Esophagus muscularis mucosa (tissue), 4 donors: ENCODE results near the gene SYT11. TPM values are rescaled to one million over a fixed set of nuclear protein-coding genes. Genes with fewer than 3 reads are reported as not detected.

Experiments
- DNase-seq: peaks from one replicate; pipeline ENCODE4 v3.0.0-alpha.2; 2017; ENCODE audit errors: extremely low spot score
- H3K27ac ChIP-seq, 4 donors: fragments of 200-600 bp; sonication (generic); replicated peaks in 1 of 4; 1 replicate in 3 of 4; 2 replicates in 1 of 4; pipeline ENCODE4 v1.5.1; 2016 to 2019; ENCODE audit warnings: mild to moderate bottlenecking in 1 of 4
- H3K27me3 ChIP-seq, 4 donors: fragments of 200-600 bp; sonication (generic); one replicate each; pipeline versions ENCODE4 v1.5.1 to v1.6.0; 2016 to 2019
- H3K36me3 ChIP-seq, 4 donors: fragments of 200-600 bp; sonication (generic); one replicate each; pipeline ENCODE4 v1.5.1; 2016 to 2019
- H3K4me1 ChIP-seq, 4 donors: fragments of 200-600 bp; sonication (generic); one replicate each; pipeline ENCODE4 v1.5.1; 2016 to 2019
- H3K4me3 ChIP-seq, 4 donors: fragments of 200-600 bp; sonication (generic); 1 replicate in 2 of 4; 2 replicates in 2 of 4; pipeline ENCODE4 v1.5.1; 2016 to 2019; ENCODE audit warnings: mild to moderate bottlenecking in 4 of 4, moderate library complexity in 1 of 4
- H3K9me3 ChIP-seq, 4 donors: fragments of 200-600 bp; sonication (generic); 1 replicate in 3 of 4; 2 replicates in 1 of 4; pipeline ENCODE4 v1.5.1; 2016 to 2019
- EP300 ChIP-seq: sonication (generic); formaldehyde crosslinking; IDR thresholded peaks from one replicate; pipeline ENCODE4 v1.6.1; 2017; ENCODE audit warnings: antibody characterized with exemption
- POLR2A ChIP-seq: fragments of 450-650 bp; IDR thresholded peaks from one replicate; pipeline ENCODE4 v1.6.1; 2017; ENCODE audit warnings: antibody characterized with exemption, moderate library complexity, mild to moderate bottlenecking, low read depth
- POLR2AphosphoS5 ChIP-seq, 2 donors: sonication (generic); formaldehyde crosslinking; IDR thresholded peaks; one replicate each; pipeline ENCODE4 v1.6.1; 2017; ENCODE audit warnings: antibody characterized with exemption in 2 of 2
- WGBS: methylation state at CpG from one replicate; pipeline ENCODE4 v1.1.5; 2018; 5-methylcytosine and 5-hydroxymethylcytosine counted together
- intact Hi-C: fragments of 100-400 bp; cut with DNase I; formaldehyde crosslinking; loops from one replicate; pipeline ENCODE4 v1.15.1; 2023
- small RNA-seq, 3 donors: library from RNA; depleted of rRNA; stranded (forward); fragments of <200 nt; gene quantifications; one replicate each; pipeline ENCODE3, GENCODE V24; 2016
- total RNA-seq, 4 donors: library from RNA; depleted of rRNA; stranded (reverse); fragments of >200 nt; gene quantifications; one replicate each; pipeline versions ENCODE4 v1.1.0 to v1.2.1, GENCODE V29; 2016
- TF ChIP-seq, protein P1 (sequence below), 3 experiments: fragments of 200-600 bp in 2 of 3; fragments of 450-650 bp in 1 of 3; sonication (generic) in 2 of 3; IDR thresholded peaks; one replicate each; pipeline ENCODE4 v1.5.1; 2017 to 2019; ENCODE audit warnings: antibody characterized with exemption in 3 of 3, mild to moderate bottlenecking in 2 of 3, moderate library complexity in 1 of 3

SYT11 gene
- total RNA-seq, 4 donors from 2014 or later = 8.3 to 25.2 (median 20.3) TPM

DNA sequence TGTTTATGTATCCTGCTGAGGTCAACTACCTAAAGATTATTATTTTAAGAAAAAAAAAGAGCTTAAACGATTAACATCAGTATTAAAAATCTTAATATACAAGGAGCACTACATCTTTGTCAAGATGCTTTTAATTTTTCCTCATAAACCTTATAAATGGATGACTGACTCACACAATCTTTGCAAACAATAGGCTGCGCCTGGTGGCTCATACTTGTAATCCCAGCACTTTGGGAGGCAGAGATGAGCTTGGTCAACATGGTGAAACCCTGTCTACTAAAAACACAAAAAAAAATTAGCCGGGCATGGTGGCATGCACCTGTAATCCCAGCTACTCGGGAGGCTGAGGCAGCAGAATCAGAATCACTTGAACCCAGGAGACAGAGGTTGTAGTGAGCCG lies 73.1 kb downstream of the SYT11 start:
- TF ChIP-seq, protein P1, sequence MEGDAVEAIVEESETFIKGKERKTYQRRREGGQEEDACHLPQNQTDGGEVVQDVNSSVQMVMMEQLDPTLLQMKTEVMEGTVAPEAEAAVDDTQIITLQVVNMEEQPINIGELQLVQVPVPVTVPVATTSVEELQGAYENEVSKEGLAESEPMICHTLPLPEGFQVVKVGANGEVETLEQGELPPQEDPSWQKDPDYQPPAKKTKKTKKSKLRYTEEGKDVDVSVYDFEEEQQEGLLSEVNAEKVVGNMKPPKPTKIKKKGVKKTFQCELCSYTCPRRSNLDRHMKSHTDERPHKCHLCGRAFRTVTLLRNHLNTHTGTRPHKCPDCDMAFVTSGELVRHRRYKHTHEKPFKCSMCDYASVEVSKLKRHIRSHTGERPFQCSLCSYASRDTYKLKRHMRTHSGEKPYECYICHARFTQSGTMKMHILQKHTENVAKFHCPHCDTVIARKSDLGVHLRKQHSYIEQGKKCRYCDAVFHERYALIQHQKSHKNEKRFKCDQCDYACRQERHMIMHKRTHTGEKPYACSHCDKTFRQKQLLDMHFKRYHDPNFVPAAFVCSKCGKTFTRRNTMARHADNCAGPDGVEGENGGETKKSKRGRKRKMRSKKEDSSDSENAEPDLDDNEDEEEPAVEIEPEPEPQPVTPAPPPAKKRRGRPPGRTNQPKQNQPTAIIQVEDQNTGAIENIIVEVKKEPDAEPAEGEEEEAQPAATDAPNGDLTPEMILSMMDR (IDR thresholded peaks at IDR 0.05) = no peak
- TF ChIP-seq POLR2A (no peak), POLR2AphosphoS5 (IDR thresholded peaks at IDR 0.05) (no peak), EP300 (no peak)
- no peaks in the 10 kb centered on the region for H3K27me3 ChIP-seq
- peaks cover 41 to 52% (median 51%) of the 10 kb centered on the region in 4 donors for H3K4me1 ChIP-seq
- H3K36me3 ChIP-seq = peaks cover 29 to 61% (median 49%) of the 10 kb centered on the region in 4 donors
- DNase-seq = no peak
- H3K4me3 ChIP-seq = peak overlapping the region in 1 of 4 donors; percentile 73
- no peak overlapping the region for H3K27ac ChIP-seq
- intact Hi-C loops = no loop called here
- 83% methylated on average over 5 of the region's 5 CpGs for WGBS
- H3K9me3 ChIP-seq = no peaks in the 10 kb centered on the region

- TF ChIP-seq POLR2AphosphoS5 (IDR thresholded peaks at IDR 0.05) (no peak), EP300 (no peak), POLR2A (no peak)
- TF ChIP-seq, protein P1 (IDR thresholded peaks at IDR 0.05) = no peak
- H3K27me3 ChIP-seq = no peaks in the 10 kb centered on the region
- intact Hi-C loops = no loop called here
- 3% methylated on average over 10 of the region's 10 CpGs for WGBS
- peak overlapping the region; percentile 61 to 85 (median 76) for H3K4me3 ChIP-seq
- peaks cover 19 to 50% (median 37%) of the 10 kb centered on the region in 4 donors for H3K36me3 ChIP-seq
- peak overlapping the region; percentile 85 to 94 (median 88) for H3K27ac ChIP-seq
- peaks cover 48 to 61% (median 59%) of the 10 kb centered on the region in 4 donors for H3K4me1 ChIP-seq
- no peaks in the 10 kb centered on the region for H3K9me3 ChIP-seq
- DNase-seq = no peak
These were observed 74.3 kb downstream of the SYT11 start for GRCh38 chr1:155933591-155934096.

DNA sequence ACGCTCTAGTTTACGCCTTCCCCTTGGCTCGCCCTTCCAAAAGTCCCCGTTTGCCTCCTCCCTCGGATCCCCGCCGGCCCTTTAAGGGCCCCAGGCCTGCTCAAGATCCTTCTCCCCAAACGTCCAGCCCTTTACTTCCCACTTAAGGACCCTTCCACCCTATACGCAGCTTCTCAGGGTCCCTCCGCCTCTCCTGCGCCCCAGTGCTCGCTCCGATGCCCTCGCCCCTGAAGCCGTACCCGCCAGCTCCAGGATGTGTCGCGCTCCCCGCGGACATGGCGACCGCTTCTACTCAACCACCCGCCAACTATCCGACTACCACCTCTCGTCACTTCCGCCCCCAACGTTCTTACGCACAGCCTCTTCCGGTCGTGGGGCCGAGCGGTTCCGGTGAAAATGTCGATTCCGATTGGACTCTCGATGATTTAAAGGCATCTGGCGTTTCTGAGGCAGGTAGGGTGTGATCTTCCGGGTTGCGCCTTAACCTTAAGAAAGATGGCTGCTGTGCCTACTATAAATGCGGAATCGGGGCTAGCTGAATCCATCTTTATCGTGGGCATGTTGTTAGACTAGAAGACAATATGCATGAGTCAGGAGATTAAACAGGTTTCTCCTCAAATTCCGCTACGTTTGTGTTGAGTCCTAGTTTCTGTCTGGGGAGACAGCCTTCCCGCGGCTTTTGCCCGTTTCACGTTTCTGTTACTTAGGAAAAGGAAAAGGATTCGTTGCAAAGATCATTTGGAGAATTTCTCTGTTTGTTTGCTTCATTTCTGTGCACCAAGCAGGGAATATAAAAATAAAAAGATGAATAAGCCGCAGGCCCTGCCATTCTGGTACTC lies 74.9 kb downstream of the SYT11 start, which contains the start of gene KHDC4:
KHDC4 (minus strand) TSS at position 317 of the 839 bp plus-strand sequence; CDS start at position 277, 40 bp downstream.
- Histone ChIP-seq H3K4me1 (peaks cover 54 to 68% (median 65%) of the 10 kb centered on the region in 4 donors), H3K9me3 (no peaks in the 10 kb centered on the region), H3K27ac (peak within 1 kb of the TSS; percentile 85 to 94 (median 88)), H3K36me3 (peaks cover 13 to 43% (median 31%) of the 10 kb centered on the region in 4 donors), H3K27me3 (no peaks in the 10 kb centered on the region), H3K4me3 (peak within 1 kb of the TSS; percentile 61 to 85 (median 76))
- TF ChIP-seq POLR2AphosphoS5 (IDR thresholded peaks at IDR 0.05) (peak; percentile 99 to 100), POLR2A (peak; percentile 95), EP300 (no peak)
- TF ChIP-seq, protein P1 (IDR thresholded peaks at IDR 0.05) = peak in 2 of 3 experiments; percentile 11 to 27
- intact Hi-C loops = no loop called here
- DNase-seq = peak; percentile 99
- WGBS = under 1% methylated on average over 49 of the region's 50 CpGs

Small RNA genes lying within 50 kb of the gene (small RNA-seq; reads per million reads assigned to genes)
- gene RF00015 (0 reads per million in 3 donors), gene SCARNA4 (0 reads per million in 3 donors), gene SNORA80E (65.5 to 144 (median 83.8) reads per million in 3 donors)

Other genes with a start within 250 kb of the SYT11 start
- gene MSTO1, start 249.3 kb upstream of the SYT11 start, total RNA-seq = 10 to 100 TPM in 3 of 4 donors, 1 to 10 TPM in 1; 5.7 to 13.4 (median 11.2) TPM
- 100 to 1,000 TPM; 136 to 164 (median 144) TPM for gene YY1AP1, start 170.8 kb upstream of the SYT11 start, total RNA-seq
- 100 to 1,000 TPM in 1 of 4 donors, 10 to 100 TPM in 3; 73.5 to 131 (median 87.9) TPM for gene DAP3, start 170.5 kb upstream of the SYT11 start, total RNA-seq
- 10 to 100 TPM; 26.5 to 49.8 (median 28.3) TPM for gene GON4L, start 2.4 kb upstream of the SYT11 start, total RNA-seq
- 10 to 100 TPM; 23.0 to 36.8 (median 32.3) TPM for gene RIT1, start 51.8 kb downstream of the SYT11 start, total RNA-seq
- 10 to 100 TPM; 25.8 to 41.5 (median 29.2) TPM for gene KHDC4, start 74.8 kb downstream of the SYT11 start, total RNA-seq
- gene RXFP4, start 82.1 kb downstream of the SYT11 start, total RNA-seq = not detected
- gene ARHGEF2, start 119.0 kb downstream of the SYT11 start, total RNA-seq = 100 to 1,000 TPM in 2 of 4 donors, 10 to 100 TPM in 2; 54.0 to 130 (median 91.8) TPM
- gene SSR2, start 161.4 kb downstream of the SYT11 start, total RNA-seq = 100 to 1,000 TPM; 118 to 229 (median 137) TPM
- gene UBQLN4, start 194.2 kb downstream of the SYT11 start, total RNA-seq = 10 to 100 TPM; 17.4 to 33.3 (median 26.0) TPM
- 100 to 1,000 TPM in 1 of 4 donors, 10 to 100 TPM in 3; 59.3 to 106 (median 75.5) TPM for gene LAMTOR2, start 195.2 kb downstream of the SYT11 start, total RNA-seq
- gene RAB25, start 201.6 kb downstream of the SYT11 start, total RNA-seq = not detected
- 1 to 10 TPM in 1 of 4 donors, under 1 TPM in 3; under 0.01 to 1.6 (median 0.66) TPM for gene MEX3A, start 222.9 kb downstream of the SYT11 start, total RNA-seq